ENCODE results near the gene TMEM225B.

GRCh38 chr7:99645590-99645989 is 47.5 kb downstream of the TMEM225B start:
- TF ChIP-seq CTCF (IDR thresholded peaks at IDR 0.05; ENCODE audit: poor library complexity, severe bottlenecking) (no peak), TAF1 (IDR thresholded peaks at IDR 0.05; ENCODE audit: low read depth) (no peak), RAD21 (conservative IDR thresholded peaks at IDR 0.05) (no peak), EP300 (conservative IDR thresholded peaks at IDR 0.05; ENCODE audit: poor library complexity, severe bottlenecking) (no peak), POLR2AphosphoS5 (IDR thresholded peaks at IDR 0.05) (no peak), EZH2 (IDR thresholded peaks at IDR 0.05; ENCODE audit: borderline replicate concordance, insufficient read depth, low read length, poor library complexity, severe bottlenecking) (no peak)
- TF ChIP-seq, protein P1, sequence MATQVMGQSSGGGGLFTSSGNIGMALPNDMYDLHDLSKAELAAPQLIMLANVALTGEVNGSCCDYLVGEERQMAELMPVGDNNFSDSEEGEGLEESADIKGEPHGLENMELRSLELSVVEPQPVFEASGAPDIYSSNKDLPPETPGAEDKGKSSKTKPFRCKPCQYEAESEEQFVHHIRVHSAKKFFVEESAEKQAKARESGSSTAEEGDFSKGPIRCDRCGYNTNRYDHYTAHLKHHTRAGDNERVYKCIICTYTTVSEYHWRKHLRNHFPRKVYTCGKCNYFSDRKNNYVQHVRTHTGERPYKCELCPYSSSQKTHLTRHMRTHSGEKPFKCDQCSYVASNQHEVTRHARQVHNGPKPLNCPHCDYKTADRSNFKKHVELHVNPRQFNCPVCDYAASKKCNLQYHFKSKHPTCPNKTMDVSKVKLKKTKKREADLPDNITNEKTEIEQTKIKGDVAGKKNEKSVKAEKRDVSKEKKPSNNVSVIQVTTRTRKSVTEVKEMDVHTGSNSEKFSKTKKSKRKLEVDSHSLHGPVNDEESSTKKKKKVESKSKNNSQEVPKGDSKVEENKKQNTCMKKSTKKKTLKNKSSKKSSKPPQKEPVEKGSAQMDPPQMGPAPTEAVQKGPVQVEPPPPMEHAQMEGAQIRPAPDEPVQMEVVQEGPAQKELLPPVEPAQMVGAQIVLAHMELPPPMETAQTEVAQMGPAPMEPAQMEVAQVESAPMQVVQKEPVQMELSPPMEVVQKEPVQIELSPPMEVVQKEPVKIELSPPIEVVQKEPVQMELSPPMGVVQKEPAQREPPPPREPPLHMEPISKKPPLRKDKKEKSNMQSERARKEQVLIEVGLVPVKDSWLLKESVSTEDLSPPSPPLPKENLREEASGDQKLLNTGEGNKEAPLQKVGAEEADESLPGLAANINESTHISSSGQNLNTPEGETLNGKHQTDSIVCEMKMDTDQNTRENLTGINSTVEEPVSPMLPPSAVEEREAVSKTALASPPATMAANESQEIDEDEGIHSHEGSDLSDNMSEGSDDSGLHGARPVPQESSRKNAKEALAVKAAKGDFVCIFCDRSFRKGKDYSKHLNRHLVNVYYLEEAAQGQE (IDR thresholded peaks at IDR 0.05; ENCODE audit: borderline replicate concordance), result no peak
